Measurements from ENCODE around the gene RBM12. TPM values are rescaled to one million over a fixed set of nuclear protein-coding genes. Genes with fewer than 3 reads are reported as not detected.

Gene RBM12
- total RNA-seq, 1 donor from 2014 or later: 139 TPM

DNA sequence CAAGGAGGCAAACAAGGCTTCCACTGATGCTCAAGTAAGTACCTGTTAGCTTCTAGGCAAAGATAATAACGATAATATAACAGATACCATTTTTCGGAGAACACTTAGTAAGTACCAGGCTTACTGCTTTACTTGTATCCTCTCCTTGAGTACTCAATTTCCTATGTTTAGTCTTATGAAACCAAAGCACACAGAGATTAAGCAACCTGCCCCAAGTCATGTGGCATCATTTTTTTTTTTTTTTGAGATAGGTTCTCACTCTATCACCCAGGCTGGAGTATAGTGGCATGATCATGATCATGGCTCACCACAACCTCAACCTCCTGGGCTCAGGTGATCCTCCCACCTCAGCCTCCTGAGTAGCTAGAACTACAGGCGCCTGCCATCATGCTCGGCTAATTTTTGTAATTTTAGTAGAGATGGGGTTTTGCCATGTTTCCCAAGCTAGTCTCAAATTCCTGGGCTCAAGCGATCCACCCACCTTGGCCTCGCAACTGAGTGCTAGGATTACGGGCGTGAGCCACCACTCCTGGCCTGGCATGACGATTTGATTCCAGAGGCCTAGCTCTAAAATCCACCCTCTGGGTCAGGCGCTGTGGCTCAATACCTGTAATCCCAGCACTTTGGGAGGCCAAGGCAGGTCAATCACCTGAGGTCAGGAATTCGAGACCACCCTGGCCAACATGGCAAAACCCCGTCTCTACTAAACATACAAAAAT is 35.1 kb downstream of the RBM12 start:
- CTCF ChIA-PET: no interaction called here
- ATAC-seq (ENCODE audit: low read depth) (no peak), DNase-seq (no peak)
- POLR2A ChIA-PET: no interaction called here
- TF ChIP-seq, protein P1, sequence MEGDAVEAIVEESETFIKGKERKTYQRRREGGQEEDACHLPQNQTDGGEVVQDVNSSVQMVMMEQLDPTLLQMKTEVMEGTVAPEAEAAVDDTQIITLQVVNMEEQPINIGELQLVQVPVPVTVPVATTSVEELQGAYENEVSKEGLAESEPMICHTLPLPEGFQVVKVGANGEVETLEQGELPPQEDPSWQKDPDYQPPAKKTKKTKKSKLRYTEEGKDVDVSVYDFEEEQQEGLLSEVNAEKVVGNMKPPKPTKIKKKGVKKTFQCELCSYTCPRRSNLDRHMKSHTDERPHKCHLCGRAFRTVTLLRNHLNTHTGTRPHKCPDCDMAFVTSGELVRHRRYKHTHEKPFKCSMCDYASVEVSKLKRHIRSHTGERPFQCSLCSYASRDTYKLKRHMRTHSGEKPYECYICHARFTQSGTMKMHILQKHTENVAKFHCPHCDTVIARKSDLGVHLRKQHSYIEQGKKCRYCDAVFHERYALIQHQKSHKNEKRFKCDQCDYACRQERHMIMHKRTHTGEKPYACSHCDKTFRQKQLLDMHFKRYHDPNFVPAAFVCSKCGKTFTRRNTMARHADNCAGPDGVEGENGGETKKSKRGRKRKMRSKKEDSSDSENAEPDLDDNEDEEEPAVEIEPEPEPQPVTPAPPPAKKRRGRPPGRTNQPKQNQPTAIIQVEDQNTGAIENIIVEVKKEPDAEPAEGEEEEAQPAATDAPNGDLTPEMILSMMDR (IDR thresholded peaks at IDR 0.05): no peak
- H3K9me3 Mint-ChIP-seq: no peaks in the 10 kb centered on the region
- no peak overlapping the region for H3K27ac Mint-ChIP-seq
- peaks cover 2% of the 10 kb centered on the region for H3K4me1 Mint-ChIP-seq
- intact Hi-C loops (cut with micrococcal nuclease): no loop called here
- H3K4me3 Mint-ChIP-seq: no peak overlapping the region
- H3K36me3 Mint-ChIP-seq (ENCODE audit: low read depth): peaks cover 73% of the 10 kb centered on the region
- no peaks in the 10 kb centered on the region for H3K27me3 Mint-ChIP-seq

DNA sequence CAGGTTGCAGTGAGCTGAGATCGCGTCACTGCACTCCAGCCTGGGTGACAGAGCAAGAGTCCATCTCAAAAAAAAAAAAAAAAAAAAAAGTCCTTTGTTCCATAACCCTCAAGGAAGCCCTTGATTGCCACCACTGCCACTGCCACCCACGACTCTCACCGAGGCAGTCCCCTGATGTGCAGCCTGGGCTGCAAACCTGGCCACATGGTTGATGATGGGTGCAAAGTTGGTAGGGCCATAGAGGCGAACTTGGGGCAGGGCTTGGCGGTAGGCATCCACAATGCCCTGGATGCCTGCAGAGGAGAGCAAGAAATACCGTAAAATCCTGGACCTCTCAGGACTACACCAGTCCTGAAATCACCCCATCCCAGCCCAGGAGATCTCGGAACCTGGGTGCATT is 37.6 kb downstream of the RBM12 start:
- H3K4me3 Mint-ChIP-seq: no peak overlapping the region
- ChIA-PET CTCF (no interaction called here), POLR2A (no interaction called here)
- TF ChIP-seq, protein P1 (IDR thresholded peaks at IDR 0.05): no peak
- peaks cover 64% of the 10 kb centered on the region for H3K36me3 Mint-ChIP-seq (ENCODE audit: low read depth)
- ATAC-seq (ENCODE audit: low read depth) (no peak), DNase-seq (no peak)
- no peaks in the 10 kb centered on the region for H3K9me3 Mint-ChIP-seq
- intact Hi-C loops (cut with micrococcal nuclease): no loop called here
- H3K27me3 Mint-ChIP-seq: no peaks in the 10 kb centered on the region
- no peaks in the 10 kb centered on the region for H3K4me1 Mint-ChIP-seq
- H3K27ac Mint-ChIP-seq: no peak overlapping the region

DNA sequence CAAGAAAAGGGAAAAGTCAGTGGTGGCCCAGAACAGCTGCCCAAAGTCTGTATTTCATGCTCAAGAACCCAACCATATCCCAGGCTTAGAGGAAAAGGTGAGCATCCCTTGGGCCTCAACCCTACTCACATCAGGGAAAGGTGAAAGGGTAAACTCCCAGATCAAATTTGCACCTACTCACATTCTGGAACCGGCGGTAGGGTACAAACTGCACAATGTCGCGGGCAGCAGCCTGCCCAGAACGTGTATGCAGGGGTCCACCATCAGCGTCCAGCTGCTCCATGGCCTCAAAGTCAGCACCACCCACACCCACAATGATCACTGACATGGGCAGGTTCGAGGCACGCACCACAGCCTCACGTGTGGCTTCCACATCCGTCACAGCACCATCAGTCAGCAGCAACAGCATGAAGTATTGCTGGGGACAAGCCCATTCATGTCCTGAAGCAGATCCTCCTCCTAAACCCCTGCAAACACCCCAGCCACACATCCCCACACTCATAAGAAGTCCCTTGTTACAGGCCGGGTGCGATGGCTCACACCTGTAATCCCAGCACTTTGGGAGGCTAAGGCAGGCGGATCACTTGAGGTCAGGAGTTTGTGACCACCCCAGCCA is 38.2 kb downstream of the RBM12 start:
- TF ChIP-seq, protein P1 (IDR thresholded peaks at IDR 0.05): no peak
- peaks cover 61% of the 10 kb centered on the region for H3K36me3 Mint-ChIP-seq (ENCODE audit: low read depth)
- H3K4me1 Mint-ChIP-seq: no peaks in the 10 kb centered on the region
- intact Hi-C loops (cut with micrococcal nuclease): no loop called here
- ChIA-PET CTCF (no interaction called here), POLR2A (interaction anchor here (1.2 kb wide), 1 partner anchor 11 kb away, joined by 3 read pairs; the partner anchor contains the start of gene SPAG4)
- H3K4me3 Mint-ChIP-seq: no peak overlapping the region
- ATAC-seq (ENCODE audit: low read depth): no peak
- no peaks in the 10 kb centered on the region for H3K9me3 Mint-ChIP-seq
- DNase-seq: no peak
- no peaks in the 10 kb centered on the region for H3K27me3 Mint-ChIP-seq
- H3K27ac Mint-ChIP-seq: no peak overlapping the region

DNA sequence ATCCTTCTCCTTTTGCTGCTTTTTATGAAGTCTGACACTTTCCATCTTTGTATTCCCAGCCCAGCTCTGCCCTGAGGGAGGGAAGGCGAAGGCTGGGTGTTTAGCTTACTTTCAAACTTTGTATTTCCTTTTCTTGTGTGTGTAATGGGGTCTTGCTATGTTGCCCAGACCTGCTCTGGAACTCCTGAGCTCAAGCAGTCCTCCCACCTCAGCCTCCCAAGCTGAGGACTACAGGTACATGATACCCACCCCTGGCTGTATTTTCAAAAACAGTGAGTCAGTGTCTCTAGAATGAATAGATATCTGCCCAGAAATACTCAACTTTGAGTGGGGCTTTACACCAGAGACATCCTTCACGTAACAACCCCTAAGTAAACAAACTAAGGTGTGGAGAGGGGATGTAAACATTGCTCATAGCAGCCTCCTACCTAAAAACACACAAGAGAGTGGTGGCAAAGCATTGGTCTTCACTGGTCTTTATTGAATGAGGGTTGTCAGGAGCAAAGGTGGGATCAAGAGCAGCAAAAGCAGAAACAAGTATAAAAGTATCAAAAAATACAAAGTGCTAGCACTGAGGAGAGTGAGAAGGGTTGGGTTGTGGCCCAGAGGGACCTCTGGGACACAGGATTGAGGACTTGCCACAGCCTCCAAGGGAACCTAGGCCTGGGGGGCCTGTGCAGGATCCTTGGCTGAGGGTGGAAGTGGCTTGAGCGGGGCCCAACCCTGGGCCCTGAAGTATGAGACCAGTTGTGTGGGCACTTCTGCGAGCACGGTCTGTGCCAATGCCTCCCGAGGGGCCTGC is 38.9 kb downstream of the RBM12 start:
- H3K27ac Mint-ChIP-seq: no peak overlapping the region
- no peak overlapping the region for H3K4me3 Mint-ChIP-seq
- H3K4me1 Mint-ChIP-seq: no peaks in the 10 kb centered on the region
- TF ChIP-seq, protein P1 (IDR thresholded peaks at IDR 0.05): no peak
- no peaks in the 10 kb centered on the region for H3K9me3 Mint-ChIP-seq
- intact Hi-C loops (cut with micrococcal nuclease): no loop called here
- DNase-seq (no peak), ATAC-seq (ENCODE audit: low read depth) (no peak)
- H3K27me3 Mint-ChIP-seq: no peaks in the 10 kb centered on the region
- peaks cover 55% of the 10 kb centered on the region for H3K36me3 Mint-ChIP-seq (ENCODE audit: low read depth)
- ChIA-PET POLR2A (interaction anchor here (0.5 to 1.2 kb wide), 2 partner anchors 10 to 167 kb away, joined by 3 to 9 read pairs; partner anchors contain the start of gene SPAG4), CTCF (no interaction called here)

DNA sequence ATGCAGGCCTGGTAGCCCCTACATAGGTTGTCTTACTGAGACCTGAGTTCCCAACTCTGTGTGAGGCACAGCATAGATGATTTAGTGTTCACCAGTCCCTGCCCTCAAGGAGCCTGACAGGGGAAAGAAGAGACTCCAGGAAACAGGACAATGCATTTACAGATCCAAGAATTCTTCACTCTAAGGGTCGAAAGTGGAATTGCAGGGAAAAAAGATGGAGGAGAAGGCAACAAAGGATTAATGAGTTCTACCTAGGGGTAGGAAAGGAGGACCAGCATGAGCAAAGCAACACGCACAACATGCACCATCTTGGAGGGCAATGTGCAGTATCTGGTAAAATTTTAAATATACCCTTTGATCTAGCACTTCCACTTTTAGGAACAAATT is 43.1 kb downstream of the RBM12 start:
- peaks cover 24% of the 10 kb centered on the region for H3K36me3 Mint-ChIP-seq (ENCODE audit: low read depth)
- no peaks in the 10 kb centered on the region for H3K9me3 Mint-ChIP-seq
- ATAC-seq (ENCODE audit: low read depth): no peak
- H3K4me3 Mint-ChIP-seq: no peak overlapping the region
- POLR2A ChIA-PET: no interaction called here
- no peak overlapping the region for H3K27ac Mint-ChIP-seq
- peaks cover 29% of the 10 kb centered on the region for H3K4me1 Mint-ChIP-seq
- CTCF ChIA-PET: interaction anchor here (1.2 to 2.1 kb wide), 2 partner anchors 20 to 158 kb away, joined by 3 to 5 read pairs; no protein-coding TSS in a partner anchor
- intact Hi-C loops (cut with micrococcal nuclease): no loop called here
- no peak for DNase-seq
- TF ChIP-seq, protein P1 (IDR thresholded peaks at IDR 0.05): no peak
- peaks cover 2% of the 10 kb centered on the region for H3K27me3 Mint-ChIP-seq

Data from activated B cell treated with CpG ODN at 0.5 μM for 24 hours (primary cell).